Right lobe of liver (tissue), 4 donors: Measurements from ENCODE around the gene CCL16.

Source experiments
- POLR2A ChIP-seq: fragments of 450-650 bp; IDR thresholded peaks from one replicate; pipeline ENCODE4 v1.6.1; 2017; ENCODE audit warnings: antibody characterized with exemption, mild to moderate bottlenecking
- TF ChIP-seq, protein P1 (sequence below), 4 donors: fragments of 200-600 bp in 3 of 4; fragments of 450-650 bp in 1 of 4; IDR thresholded peaks; one replicate each; pipeline versions ENCODE4 v1.5.1 to v1.8.0; 2016 to 2022; ENCODE audit warnings: antibody characterized with exemption in 4 of 4, mild to moderate bottlenecking in 2 of 4
- donor health status: DM: no; HTN: no; CAD: no.
- donor health status: DM: no; HTN: no; CAD: no.
- donor health status: DM: no; HTN: yes; CAD: no.

DNA sequence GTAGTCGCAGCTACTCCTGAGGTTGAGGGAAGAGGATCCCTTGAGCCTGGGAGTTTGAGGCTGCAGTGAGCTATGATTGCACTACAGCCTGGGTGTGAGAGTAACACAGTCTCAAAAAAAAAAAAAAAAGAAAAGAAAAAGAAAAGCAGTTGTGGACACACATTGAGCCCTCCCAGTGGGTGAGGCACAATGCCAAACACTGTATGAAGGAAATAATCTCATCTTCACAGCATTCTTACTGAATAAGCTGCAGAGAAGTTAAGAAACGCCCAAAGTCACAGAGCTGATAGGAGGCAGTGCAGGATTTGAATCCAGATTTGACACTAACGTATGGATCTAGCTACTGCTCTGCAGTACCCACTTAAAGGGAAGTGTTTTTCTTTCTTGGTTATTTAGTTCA lies 31.9 kb downstream of the CCL16 start:
- TF ChIP-seq, protein P1, sequence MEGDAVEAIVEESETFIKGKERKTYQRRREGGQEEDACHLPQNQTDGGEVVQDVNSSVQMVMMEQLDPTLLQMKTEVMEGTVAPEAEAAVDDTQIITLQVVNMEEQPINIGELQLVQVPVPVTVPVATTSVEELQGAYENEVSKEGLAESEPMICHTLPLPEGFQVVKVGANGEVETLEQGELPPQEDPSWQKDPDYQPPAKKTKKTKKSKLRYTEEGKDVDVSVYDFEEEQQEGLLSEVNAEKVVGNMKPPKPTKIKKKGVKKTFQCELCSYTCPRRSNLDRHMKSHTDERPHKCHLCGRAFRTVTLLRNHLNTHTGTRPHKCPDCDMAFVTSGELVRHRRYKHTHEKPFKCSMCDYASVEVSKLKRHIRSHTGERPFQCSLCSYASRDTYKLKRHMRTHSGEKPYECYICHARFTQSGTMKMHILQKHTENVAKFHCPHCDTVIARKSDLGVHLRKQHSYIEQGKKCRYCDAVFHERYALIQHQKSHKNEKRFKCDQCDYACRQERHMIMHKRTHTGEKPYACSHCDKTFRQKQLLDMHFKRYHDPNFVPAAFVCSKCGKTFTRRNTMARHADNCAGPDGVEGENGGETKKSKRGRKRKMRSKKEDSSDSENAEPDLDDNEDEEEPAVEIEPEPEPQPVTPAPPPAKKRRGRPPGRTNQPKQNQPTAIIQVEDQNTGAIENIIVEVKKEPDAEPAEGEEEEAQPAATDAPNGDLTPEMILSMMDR (IDR thresholded peaks at IDR 0.05): no peak
- no peak for TF ChIP-seq POLR2A
